Prostate gland (tissue), 2 donors: Measurements from ENCODE around the gene DTWD2. TPM values are rescaled to one million over a fixed set of nuclear protein-coding genes. Genes with fewer than 3 reads are reported as not detected.
A peak's percentile ranks its signal among the peaks of the same experiment; 100 is the strongest.
"Not testable (repeated sequence)": the region's sequence is repeated elsewhere in the genome, so short reads cannot be mapped to it uniquely, and the experiment has no call there.

Source experiments
- DNase-seq: peaks from one replicate; pipeline ENCODE4 v3.0.0-alpha.2; 2019; ENCODE audit warnings: low spot score
- H3K27ac ChIP-seq, 2 donors: fragments of 200-600 bp; sonication (generic); 2 replicates each; pipeline ENCODE4 v1.5.1; 2017 to 2019
- H3K27me3 ChIP-seq: fragments of 200-600 bp; sonication (generic); replicated peaks from 2 replicates; pipeline ENCODE4 v1.5.1; 2019; ENCODE audit not compliant: insufficient read depth
- H3K36me3 ChIP-seq, 2 donors: fragments of 200-600 bp; sonication (generic); 1 replicate in 1 of 2; 2 replicates in 1 of 2; pipeline versions ENCODE4 v1.5.1 to v1.8.1; 2017 to 2019
- H3K4me1 ChIP-seq: fragments of 200-600 bp; sonication (generic); replicated peaks from 2 replicates; pipeline ENCODE4 v1.5.1; 2019
- H3K4me3 ChIP-seq, 2 donors: fragments of 200-600 bp; sonication (generic); 2 replicates each; pipeline ENCODE4 v1.5.1; 2017 to 2019
- H3K9me3 ChIP-seq: fragments of 200-600 bp; sonication (generic); 2 replicates; pipeline ENCODE4 v1.5.1; 2017
- CTCF ChIP-seq, 4 experiments: fragments of 200-600 bp in 2 of 4; fragments of 450-650 bp in 2 of 4; sonication (generic) in 2 of 4; IDR thresholded peaks; 1 replicate in 3 of 4; 2 replicates in 1 of 4; pipeline ENCODE4 v1.5.1; 2016 to 2019; ENCODE audit warnings: antibody characterized with exemption in 4 of 4, mild to moderate bottlenecking in 2 of 4, moderate library complexity in 2 of 4
- POLR2A ChIP-seq: fragments of 450-650 bp; IDR thresholded peaks from one replicate; pipeline ENCODE4 v1.6.1; 2016; ENCODE audit warnings: antibody characterized with exemption, mild to moderate bottlenecking
- POLR2AphosphoS5 ChIP-seq: sonication (generic); formaldehyde crosslinking; IDR thresholded peaks from one replicate; pipeline ENCODE4 v1.6.1; 2017; ENCODE audit warnings: antibody characterized with exemption
- WGBS: methylation state at CpG from one replicate; pipeline ENCODE4 v1.1.5; 2018; 5-methylcytosine and 5-hydroxymethylcytosine counted together
- intact Hi-C: fragments of 100-400 bp; cut with DNase I; formaldehyde crosslinking; loops from one replicate; pipeline ENCODE4 v1.14.2; 2022
- total RNA-seq, 2 donors: library from RNA; depleted of rRNA; stranded (reverse); fragments of >200 nt; gene quantifications; one replicate each; pipeline ENCODE4 v1.1.0, GENCODE V29; 2016

The DTWD2 gene
- total RNA-seq, 2 donors from 2014 or later: 13.4 to 15.5 TPM

DNA sequence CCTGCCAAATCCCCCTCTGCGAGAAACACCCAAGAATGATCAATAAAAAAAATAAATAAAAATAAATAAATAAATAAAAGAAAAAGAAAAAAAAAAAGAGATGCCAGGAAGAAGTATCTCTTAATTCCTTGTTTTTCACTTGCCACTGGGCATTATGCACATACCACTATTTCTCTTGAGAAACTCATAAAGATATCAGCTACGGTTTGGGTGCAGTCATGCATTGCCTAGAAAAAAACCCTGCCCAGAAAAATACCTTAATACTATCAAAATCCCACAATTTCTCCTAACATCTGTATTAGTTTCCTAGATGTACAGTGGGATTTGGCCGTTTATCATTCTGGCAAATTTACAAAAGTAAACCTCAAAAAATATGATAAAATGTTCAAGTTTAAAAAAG is 22.5 kb downstream of the DTWD2 start:
- Histone ChIP-seq H3K27ac (no peak overlapping the region), H3K4me1 (no peaks in the 10 kb centered on the region), H3K36me3 (no peaks in the 10 kb centered on the region), H3K9me3 (no peaks in the 10 kb centered on the region), H3K4me3 (no peak overlapping the region), H3K27me3 (no peaks in the 10 kb centered on the region)
- no peak for DNase-seq
- intact Hi-C loops: no loop called here
- WGBS: 90% methylated on average over 3 of the region's 3 CpGs
- TF ChIP-seq POLR2A: no peak
- no peak for TF ChIP-seq POLR2AphosphoS5
- TF ChIP-seq CTCF (IDR thresholded peaks at IDR 0.05): no peak

DNA sequence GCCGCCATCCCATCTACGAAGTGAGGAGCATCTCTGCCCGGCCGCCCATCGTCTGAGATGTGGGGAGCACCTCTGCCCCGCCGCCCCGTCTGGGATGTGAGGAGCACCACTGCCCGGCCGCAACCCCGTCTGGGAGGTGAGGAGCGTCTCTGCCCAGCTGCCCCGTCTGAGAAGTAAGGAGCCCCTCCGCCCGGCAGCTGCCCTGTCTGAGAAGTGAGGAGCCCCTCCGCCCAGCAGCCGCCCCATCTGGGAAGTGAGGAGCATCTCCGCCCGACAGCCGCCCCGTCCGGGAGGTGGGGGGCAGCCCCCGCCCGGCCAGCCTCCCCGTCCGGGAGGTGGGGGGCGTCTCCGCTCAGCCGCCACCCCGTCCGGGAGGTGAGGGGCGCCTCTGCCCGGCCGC is 23.4 kb downstream of the DTWD2 start:
- H3K27me3 ChIP-seq, H3K36me3 ChIP-seq, H3K27ac ChIP-seq, H3K4me1 ChIP-seq, H3K9me3 ChIP-seq, DNase-seq, intact Hi-C loops, H3K4me3 ChIP-seq: not testable (repeated sequence)
- WGBS: 99% methylated on average over 25 of the region's 34 CpGs

GRCh38 chr5:118964388-118964787 is 24.0 kb downstream of the DTWD2 start:
- H3K27me3 ChIP-seq, DNase-seq, H3K36me3 ChIP-seq, intact Hi-C loops, H3K4me1 ChIP-seq, H3K27ac ChIP-seq, H3K9me3 ChIP-seq, H3K4me3 ChIP-seq: not testable (repeated sequence)
- 96% methylated on average over 20 of the region's 22 CpGs for WGBS

DNA sequence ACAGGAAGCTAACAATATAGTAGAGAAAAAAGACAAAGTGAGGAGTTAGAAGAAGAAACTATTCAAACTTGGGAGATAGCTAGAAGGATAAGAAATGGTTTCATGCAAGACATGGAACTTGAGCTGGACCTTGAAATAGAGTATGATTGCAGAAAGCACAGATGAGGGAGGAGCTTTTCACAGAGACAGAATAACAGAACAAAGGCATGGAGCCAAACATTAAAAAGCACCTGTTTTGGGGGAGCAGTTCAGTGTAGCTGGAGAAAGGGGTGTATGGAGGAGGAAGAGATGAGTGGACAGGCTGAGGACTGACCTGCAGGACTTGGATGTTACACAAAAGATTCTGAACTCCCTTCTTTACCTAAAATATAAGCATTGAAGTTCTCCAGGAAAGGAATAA is 25.2 kb downstream of the DTWD2 start:
- no peak overlapping the region for H3K27ac ChIP-seq
- DNase-seq: no peak
- H3K9me3 ChIP-seq: no peaks in the 10 kb centered on the region
- no peak overlapping the region for H3K4me3 ChIP-seq
- no peaks in the 10 kb centered on the region for H3K36me3 ChIP-seq
- no peak for TF ChIP-seq POLR2AphosphoS5
- no peak for TF ChIP-seq CTCF (IDR thresholded peaks at IDR 0.05)
- no peak for TF ChIP-seq POLR2A
- H3K4me1 ChIP-seq: no peaks in the 10 kb centered on the region
- intact Hi-C loops: no loop called here
- no peaks in the 10 kb centered on the region for H3K27me3 ChIP-seq

DNA sequence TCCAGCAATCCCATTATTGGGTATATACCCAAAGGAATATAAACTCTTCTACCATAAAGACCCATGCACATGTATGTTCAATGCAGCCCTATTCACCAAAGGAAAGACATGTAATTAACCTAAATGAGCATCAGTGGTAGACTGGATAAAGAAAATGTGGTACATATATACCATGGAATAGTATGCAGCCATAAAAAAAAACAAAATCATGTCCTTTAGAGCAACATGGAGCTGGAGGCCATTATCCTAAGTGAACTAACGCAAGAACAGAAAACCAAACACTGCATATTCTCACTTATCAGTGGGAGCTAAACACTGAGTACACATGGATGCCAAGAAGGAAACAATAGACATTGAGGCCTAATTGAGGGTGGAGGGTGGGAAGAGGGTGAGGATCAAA is 27.8 kb downstream of the DTWD2 start:
- H3K4me1 ChIP-seq: no peaks in the 10 kb centered on the region
- H3K27ac ChIP-seq: no peak overlapping the region

DNA sequence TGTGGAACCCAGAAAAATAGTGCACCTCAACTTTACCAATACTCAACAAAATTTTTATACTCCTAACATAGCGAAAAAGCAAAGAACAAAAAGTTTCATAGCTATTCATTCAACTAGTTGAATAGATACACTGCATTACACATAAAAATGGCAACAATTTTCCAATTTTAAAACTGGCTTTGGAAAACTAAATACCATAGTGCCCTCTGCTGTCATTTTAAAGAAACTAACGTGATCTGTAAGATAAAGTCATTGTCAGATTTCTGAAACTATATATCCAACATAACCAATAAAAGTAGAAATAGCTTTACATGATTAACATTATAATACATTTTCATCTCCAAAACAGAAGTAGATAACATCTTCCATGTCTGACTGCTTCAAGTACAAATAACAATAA is 31.6 kb downstream of the DTWD2 start:
- Histone ChIP-seq H3K27me3 (no peaks in the 10 kb centered on the region), H3K27ac (no peak overlapping the region), H3K4me3 (no peak overlapping the region), H3K36me3 (no peaks in the 10 kb centered on the region), H3K9me3 (no peaks in the 10 kb centered on the region), H3K4me1 (no peaks in the 10 kb centered on the region)
- 31% methylated on average over 2 of the region's 2 CpGs for WGBS
- peak in 2 of 4 experiments; percentile 10 to 11 for TF ChIP-seq CTCF (IDR thresholded peaks at IDR 0.05)
- TF ChIP-seq POLR2A: no peak
- intact Hi-C loops: no loop called here
- DNase-seq: no peak

More for the DNA sequence above, 27.8 kb downstream of the DTWD2 start:
- Histone ChIP-seq H3K4me3 (no peak overlapping the region), H3K27me3 (no peaks in the 10 kb centered on the region), H3K36me3 (no peaks in the 10 kb centered on the region), H3K9me3 (no peaks in the 10 kb centered on the region)
- 96% methylated on average over 1 of the region's 1 CpG for WGBS
- DNase-seq: no peak
- intact Hi-C loops: no loop called here
- TF ChIP-seq CTCF (IDR thresholded peaks at IDR 0.05) (no peak), POLR2AphosphoS5 (no peak), POLR2A (no peak)
